GM08714 (cell line): ENCODE data around the gene SACS.

Experiments used
- H3K4me3 ChIP-seq: fragments of 200-500 bp; sonication (Bioruptor generic); 2 replicates; pipeline ENCODE4 v1.5.1; 2014; ENCODE audit warnings: mild to moderate bottlenecking, low read length, inconsistent platforms
- ZNF274 ChIP-seq: IDR thresholded peaks from 2 replicates; pipeline ENCODE4 v1.6.1; 2012; ENCODE audit warnings: mild to moderate bottlenecking, low read depth, low read length

SACS gene

DNA sequence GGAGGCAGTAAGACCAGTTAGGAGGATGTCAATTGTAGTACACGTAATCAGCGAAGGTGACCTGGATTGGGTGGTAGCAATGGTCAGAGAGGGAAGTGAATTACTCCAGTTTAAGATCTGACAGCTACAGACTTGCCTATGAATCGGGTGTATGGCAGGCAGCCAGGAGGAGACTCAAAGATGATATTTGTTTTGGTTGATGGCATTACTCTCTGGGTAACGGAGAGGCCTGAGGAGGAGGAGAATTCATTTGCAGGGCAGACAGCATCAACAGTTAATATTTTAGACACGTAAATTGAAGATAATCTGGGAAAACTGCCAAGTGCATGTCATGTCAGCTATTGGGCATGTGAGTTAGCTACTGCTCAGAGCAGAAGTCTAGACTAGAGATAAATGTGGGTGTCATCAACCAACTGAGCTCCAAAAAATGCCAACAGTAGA is 143.6 kb downstream of the SACS start:
- H3K4me3 ChIP-seq, result no peak overlapping the region
- TF ChIP-seq ZNF274, result no peak

DNA sequence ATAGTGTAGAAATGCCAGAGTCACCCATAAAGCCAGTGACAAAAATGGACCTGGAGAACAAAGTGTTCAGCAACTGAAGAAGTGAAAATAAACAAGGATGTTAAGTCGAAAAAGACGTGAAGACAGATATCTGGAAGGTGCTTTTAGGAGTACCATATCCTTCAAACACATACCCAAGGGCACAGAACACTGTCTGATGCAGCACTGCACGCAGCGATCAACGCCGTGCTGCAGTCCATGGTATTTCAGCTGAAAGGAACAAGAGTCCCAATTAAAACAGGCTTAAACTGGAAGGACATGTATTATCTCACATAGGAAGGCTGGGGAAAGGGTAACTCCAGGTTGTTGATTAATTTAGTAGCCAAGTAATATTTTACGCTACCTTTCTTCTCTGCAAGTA is 144.5 kb downstream of the SACS start:
- H3K4me3 ChIP-seq, result no peak overlapping the region
- TF ChIP-seq ZNF274, result no peak

DNA sequence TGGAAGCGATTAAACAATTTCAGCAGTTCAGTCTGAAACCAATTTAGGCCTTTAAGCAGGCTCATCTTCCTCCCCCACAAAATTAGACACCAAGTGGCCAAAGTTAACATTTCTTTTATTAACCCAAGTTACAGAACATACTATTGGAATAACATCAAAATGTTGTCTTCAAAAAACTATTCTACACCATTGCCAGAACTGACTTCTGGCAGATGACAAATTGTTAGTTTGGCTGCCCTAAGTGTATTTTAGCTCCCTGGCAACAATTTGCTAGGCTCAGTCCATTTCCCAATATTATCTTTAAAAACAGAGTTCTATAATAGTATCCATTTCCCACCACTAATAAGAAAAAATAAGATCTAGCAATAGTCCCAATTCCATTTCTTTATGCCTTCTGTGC is 144.9 kb downstream of the SACS start:
- no peak overlapping the region for H3K4me3 ChIP-seq
- no peak for TF ChIP-seq ZNF274

DNA sequence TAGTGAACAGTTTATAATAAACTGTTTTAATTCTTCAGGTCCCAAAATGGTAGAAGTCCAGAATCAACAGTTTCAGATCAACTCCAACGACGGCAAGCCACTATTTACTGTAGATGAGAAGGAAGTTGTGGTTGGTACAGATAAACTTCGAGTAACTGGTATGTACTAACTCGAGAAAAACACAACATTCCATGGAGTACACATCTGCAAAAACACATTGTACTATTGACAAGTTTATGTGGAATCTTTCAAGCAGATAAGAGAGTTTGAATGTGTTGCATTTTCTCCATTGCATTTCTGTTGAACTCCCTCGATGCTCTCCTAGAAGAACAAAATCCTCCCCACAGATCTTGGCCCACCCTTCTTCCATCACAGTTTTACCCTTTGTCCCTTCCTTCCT is 154.2 kb downstream of the SACS start:
- no peak for TF ChIP-seq ZNF274
- H3K4me3 ChIP-seq, result no peak overlapping the region
